Lung microvascular endothelial cell (primary cell): ENCODE results near the gene CFLAR. TPM values are rescaled to one million over a fixed set of nuclear protein-coding genes. Genes with fewer than 3 reads are reported as not detected.
"Not testable (repeated sequence)": the region's sequence is repeated elsewhere in the genome, so short reads cannot be mapped to it uniquely, and the experiment has no call there.

Experiments used
- DNase-seq, 2 donors: peaks; one replicate each; pipeline versions ENCODE4 v3.0.0 to v3.0.0-alpha.2; 2010; ENCODE audit warnings: low read depth in 2 of 2
- total RNA-seq: library from RNA; depleted of rRNA; stranded (reverse); fragments of >200 nt; gene quantifications from 2 replicates; pipeline ENCODE4 v1.2.1, GENCODE V29; 2014

The CFLAR gene
- total RNA-seq, 1 donor from 2014 or later: 101 TPM

DNA sequence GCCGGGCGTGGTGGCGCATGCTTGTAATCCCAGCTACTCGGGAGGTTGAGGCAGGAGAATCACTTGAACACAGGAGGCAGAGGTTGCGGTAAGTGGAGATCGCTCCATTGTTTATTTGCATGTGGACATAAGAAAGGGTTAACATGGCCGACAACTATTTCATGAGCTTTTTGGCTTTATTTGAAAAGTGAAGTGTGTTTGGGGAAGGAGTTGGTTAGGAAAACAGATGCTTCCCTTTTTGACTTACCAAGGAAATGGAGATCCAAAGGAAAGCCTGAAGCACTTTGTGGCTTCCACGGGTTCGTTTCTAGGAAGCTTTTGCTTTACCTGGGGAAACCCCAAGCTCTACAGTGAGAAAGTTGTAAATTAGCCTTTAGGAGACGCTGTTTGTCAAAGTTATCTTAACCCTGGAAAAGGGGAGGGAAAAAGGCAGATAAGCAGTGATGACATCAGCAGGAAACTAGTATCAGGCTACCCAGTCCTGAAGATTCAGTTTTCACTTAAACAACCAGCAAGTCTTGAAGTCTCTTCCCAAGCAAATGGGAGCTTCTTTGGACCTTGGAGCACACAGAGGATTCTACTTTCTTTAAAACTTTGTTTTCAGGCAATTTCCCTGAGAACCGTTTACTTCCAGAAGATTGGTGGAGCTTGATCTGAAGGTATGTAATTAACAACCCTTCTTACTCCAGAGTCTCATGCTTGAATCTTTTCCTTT is 66.8 kb downstream of the CFLAR start, which contains the start of gene CASP10:
CASP10 (plus strand) TSS at position 492 of the 715 bp plus-strand sequence. CDS start 2,637 bp downstream, outside the sequence.
- DNase-seq: peak; percentile 87 to 93

DNA sequence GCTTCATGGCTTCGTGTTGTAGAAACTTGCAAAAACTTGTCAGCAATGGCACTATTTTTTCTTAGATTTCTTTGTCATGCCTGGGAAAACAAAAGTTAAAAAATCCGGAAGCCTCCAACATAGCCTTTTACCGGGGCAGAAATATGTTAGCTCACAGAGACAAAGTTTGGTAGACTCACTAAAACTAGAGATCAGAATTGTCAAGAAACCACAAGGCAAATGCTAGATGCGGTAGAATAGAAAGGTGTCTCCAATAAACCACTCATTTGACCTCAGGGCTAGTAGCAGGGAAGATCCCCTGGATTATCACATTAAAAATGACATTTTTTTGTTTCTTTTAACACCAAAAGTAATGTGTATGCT is 67.4 kb downstream of the CFLAR start:
- no peak for DNase-seq

GRCh38 chr2:201183835-201184234 is 67.9 kb downstream of the CFLAR start:
- peak in 1 of 2 donors; percentile 41 for DNase-seq

DNA sequence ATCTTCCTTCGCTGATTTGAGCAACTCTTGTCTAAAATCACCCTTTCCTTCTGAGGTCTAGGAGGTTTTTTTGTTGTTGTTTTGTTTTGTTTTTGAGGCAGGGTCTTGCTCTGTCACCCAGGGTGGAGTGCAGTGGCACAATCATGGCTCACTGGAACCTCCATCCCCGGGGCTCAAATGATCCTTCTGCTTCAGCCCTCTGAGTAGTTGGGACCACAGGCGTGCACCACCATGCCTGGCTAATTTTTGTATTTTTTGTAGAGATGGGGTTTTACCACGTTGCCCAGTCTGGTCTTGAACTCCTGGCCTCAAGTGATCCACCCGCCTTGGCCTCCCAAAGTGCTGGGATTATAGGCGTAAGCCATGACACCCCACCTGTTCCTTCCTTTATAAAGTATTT is 68.3 kb downstream of the CFLAR start:
- DNase-seq: not testable (repeated sequence)

DNA sequence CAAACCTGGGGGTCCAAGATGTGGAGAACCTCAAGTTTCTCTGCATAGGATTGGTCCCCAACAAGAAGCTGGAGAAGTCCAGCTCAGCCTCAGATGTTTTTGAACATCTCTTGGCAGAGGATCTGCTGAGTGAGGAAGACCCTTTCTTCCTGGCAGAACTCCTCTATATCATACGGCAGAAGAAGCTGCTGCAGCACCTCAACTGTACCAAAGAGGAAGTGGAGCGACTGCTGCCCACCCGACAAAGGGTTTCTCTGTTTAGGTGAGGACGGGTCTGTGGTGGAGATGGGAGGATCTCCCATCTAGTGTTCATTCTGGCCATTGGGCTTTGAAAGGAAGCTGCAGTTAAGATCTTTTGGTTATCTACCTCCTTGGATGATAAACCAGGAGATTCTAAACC is 69.9 kb downstream of the CFLAR start:
- DNase-seq: no peak

- no peak for DNase-seq
Measured at GRCh38 chr2:201186982-201187381, 71.0 kb downstream of the CFLAR start.

DNA sequence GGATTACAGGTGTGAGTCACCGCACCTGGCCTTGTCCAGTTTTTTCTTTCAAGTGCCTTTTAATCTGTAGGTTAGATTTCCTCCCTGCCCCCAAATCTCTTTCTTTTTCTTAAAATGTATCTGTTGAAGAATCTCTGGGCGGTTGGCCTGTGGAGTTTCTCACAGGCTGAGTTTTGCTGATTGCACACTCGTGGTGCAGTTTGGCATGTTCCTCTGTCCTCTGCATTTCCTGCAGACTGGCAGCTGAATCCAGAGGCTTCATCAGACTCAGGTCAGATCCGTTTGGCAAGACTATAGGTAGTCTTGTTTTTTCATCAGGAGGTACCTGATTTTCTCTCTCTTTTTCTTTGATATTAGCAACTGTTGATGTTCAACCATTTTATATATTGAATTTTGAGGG is 72.5 kb downstream of the CFLAR start:
- no peak for DNase-seq

- peak; percentile 83 to 89 for DNase-seq
Measured at GRCh38 chr2:201191132-201191875, 75.3 kb downstream of the CFLAR start.

DNA sequence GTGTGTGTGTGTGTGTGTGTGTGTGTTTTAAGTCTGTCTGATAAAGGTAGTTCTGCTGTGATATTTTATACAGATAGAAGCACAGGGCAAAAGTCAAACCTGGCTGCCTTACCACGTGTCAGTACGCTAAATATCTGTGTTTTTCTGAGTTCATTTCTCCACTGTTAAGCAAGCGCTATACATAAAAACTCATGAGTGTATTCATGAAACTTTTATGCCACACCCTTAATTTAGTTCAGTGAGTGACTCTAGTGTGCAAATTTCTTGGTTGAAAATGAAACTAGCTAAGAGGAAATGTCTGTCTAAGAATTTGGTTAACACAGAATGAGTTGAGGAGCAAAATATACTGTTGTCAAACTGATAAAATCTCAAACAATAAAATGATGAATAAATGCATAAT is 78.1 kb downstream of the CFLAR start:
- DNase-seq: peak in 1 of 2 donors; percentile 21

- DNase-seq: no peak
Measured at GRCh38 chr2:201195331-201195730, 79.4 kb downstream of the CFLAR start.

GRCh38 chr2:201196003-201196402 is 80.0 kb downstream of the CFLAR start:
- no peak for DNase-seq

DNA sequence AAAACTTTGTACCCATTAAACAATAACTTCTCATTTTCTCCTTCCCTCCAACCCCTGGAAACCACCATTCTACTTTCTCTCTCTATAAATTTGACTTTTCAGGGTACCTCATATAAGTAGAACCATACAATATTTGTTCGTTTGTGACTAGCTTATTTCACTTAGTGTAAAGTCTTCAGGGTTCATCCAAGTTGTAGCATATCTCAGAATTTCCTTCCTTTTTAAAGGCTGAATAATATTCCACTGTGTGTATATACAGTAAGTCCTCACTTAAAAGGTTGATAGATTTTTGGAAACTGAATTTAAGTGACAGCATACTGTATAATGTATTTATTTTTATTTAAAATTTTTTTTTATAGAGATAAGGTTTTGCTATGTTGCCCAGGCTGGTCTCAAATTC is 80.8 kb downstream of the CFLAR start:
- DNase-seq: no peak

DNA sequence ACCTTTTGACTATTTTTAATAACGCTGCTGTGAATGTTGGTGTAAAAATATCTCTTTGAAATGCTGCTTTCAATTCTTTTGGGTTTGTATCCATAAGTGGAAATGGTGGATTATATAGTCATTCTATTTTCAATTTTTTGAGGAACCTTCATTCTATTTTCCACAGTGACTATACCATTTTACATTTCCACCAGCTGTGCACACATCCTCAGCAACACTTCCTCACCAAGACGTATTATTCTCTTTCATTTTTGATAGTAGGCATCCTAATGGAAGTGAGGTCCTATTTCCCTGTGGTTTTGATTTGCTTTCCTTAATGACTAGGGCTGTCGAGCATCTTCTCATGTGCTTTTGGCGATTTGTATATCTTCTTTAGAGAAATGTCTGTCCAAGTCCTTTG is 81.8 kb downstream of the CFLAR start:
- no peak for DNase-seq

GRCh38 chr2:201199847-201200246 is 83.9 kb downstream of the CFLAR start:
- no peak for DNase-seq

DNA sequence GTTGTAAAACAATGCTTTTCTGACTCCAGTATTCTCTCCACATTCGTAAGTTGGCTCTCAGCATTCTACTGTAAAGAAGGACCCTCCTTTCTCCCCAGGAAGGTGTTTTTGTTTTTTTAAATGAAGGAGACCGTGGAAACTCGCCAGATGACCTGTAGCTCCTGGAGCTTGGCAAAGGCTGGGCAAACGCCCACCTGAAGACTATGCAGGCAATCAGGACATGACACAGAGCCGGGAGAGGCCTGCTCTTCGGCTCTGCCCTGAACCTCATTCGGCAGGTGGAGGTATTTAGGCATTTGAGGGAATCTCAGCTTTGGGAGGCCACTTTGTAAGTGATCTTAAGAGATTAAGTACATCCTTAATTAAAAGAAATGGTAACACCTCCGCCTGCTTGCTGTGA is 84.4 kb downstream of the CFLAR start:
- DNase-seq: no peak

DNA sequence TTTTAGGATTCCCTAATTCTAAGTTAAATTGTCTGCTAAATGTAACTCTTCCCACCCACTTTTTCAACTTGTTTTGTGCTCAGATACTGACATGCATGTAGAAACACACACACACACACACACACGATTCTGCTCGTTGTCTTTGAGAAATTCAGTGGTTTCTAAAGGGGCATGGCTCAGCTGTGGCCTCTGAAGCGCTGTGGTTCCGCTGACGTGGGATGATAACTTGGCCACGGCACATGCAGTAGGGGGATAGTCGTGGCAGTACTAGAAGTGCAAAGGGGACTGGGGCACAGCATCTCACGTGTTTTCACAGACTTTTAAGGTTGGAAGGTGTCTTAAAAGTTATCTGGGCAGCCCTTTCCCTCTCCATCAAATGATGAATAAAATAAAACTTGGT is 85.4 kb downstream of the CFLAR start:
- no peak for DNase-seq

DNA sequence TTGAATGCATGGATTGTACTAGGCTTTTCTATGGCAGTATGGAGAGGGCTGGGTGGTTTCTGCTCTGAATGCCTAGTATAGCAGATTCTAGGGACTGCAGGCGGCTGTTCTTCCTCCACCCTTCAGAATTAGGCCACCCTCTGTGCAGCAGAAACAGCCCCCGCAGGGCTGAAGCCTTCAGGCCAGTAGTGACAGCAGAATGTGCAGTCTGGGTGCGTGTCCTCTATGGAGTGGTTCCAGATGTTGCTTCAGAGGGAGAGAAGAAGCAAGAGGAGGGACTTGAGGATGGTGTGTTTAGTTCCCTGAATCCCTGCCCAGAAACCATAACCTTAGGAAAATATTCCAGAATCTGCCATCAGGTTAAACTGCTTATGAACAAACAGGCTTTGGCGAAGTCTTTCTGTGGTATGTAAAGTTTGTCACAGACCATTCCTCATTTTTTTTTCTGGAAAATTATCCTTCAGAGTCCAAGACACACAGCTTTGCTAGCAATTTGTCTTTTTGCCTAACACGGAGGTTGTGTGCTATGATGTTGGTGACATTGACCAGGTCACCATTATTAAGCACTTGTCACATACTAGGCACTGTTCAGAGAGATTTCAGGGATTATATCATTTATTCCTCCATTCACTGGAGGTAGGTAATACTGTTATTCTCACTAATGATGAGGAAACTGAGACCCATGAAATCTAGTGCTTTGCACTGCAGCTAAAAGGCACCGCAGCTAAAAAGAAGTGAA is 88.1 kb downstream of the CFLAR start:
- DNase-seq: no peak

DNA sequence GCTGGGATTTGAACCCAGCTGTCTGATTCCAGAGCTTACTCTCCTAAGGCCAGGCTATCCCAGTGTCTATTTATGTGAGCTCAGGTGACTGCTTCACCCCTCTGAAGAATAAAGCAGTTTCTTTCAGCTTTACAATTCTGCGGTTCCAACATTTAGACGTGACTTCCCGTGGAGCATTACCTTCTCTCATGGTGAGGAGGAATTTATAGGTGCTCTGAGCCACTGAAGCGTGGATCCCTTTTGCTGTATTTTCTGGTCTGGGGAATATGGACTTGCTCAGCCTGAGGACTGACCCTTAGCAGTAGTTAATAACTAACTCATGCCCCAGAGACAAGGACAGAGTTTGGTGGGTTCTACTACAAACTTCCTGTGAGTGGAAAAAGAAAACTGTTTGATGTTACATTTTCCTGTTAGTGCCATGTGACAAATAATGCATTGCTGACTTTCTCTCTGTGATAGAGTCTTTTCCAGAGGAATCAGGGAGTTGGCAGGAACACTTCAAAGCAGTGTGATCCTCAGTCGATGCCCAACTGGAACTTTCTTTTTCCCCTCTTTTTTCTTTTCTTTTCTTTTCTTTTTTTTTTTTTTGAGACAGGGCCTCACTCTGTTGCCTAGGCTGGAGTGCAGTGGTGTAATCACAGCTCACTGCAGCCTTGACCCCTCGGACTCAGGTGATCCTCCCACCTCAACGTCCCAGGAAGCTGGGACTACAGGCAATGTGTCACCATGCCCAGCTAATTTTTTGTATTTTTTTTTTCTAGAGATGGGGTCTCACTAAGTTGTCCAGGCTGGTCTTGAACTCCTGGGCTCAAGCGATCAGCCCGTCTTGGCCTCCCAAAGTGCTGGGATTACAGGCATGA is 88.9 kb downstream of the CFLAR start:
- DNase-seq: no peak

DNA sequence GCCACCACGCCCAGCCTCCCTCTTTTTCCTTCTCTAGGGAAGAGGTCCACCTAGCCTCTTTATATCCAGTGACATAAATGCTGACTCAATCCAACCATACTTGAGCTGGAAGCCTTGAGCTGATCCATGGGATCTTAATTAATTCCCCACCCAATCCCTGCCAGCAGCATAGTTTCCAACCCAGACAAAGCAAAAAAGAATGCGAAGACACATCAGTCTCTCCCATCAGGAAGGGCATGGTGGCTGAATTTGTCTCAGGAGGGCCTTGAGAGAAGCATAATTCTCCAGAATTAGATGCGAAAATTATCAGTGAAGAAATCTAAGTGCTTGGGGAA is 89.5 kb downstream of the CFLAR start:
- DNase-seq: no peak

DNA sequence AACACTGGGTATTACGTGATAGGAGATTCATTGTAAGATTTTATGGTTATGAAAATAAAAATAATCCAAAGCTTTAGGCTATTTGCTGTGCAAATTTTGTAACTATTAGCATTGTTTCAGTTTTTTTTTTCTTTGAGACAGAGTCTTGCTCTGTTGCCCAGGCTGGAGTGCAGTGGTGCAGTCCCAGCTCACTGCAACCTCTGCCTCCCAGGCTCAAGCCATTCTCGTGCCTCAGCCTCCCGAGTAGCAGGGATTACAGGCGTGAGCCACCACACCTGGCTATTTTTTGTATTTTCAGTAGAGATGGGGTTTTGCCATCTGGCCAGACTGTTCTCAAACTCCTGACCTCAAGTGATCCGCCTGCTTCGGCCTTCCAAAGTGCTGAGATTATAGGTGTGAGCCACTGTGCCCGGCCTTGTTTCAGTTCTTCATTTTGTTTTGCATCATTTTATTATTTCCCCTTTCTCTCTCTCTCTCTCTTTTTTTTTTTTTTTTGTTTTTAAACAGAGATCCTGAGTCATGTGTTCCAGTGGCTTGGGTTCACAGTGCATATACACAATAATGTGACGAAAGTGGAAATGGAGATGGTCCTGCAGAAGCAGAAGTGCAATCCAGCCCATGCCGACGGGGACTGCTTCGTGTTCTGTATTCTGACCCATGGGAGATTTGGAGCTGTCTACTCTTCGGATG is 92.7 kb downstream of the CFLAR start:
- no peak for DNase-seq

DNA sequence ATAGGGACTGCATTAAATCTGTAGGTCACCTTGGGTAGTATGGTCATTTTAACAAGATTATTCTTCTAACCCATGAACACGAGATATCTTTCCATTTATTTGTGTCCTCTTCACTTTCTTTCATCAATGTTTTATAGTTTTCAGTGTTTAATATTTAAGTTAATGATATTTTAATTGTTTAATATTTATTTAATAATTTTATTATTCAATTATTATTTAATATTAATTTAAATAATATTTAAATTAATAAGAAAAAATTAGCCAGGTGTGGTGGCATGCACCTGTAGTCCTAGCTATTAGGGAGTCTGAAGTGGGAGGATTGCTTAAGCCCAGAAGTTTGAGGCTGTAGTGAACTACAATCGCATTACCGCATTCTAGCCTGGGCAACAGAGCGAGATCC is 100.0 kb downstream of the CFLAR start:
- no peak for DNase-seq
